Stomach (tissue), 9 donors: ENCODE measurements around the gene ZBTB43. TPM values are rescaled to one million over a fixed set of nuclear protein-coding genes. Genes with fewer than 3 reads are reported as not detected.

Experiments
- DNase-seq, 2 donors: peaks; one replicate each; pipeline versions ENCODE4 v3.0.0 to v3.0.0-alpha.2; 2013 to 2019
- H3K27ac ChIP-seq, 5 donors: fragments of 200-600 bp in 4 of 5; sonication (generic) in 4 of 5; one replicate each; pipeline ENCODE4 v1.5.1; 2013 to 2019; ENCODE audit warnings: mild to moderate bottlenecking in 1 of 5, moderate library complexity in 1 of 5
- H3K27me3 ChIP-seq, 3 donors: fragments of 200-600 bp; sonication (generic); one replicate each; pipeline ENCODE4 v1.5.1; 2017 to 2019; ENCODE audit warnings: mixed run types in 1 of 3
- H3K36me3 ChIP-seq, 4 donors: fragments of 200-600 bp; sonication (generic); 1 replicate in 3 of 4; 2 replicates in 1 of 4; pipeline ENCODE4 v1.5.1; 2016 to 2019
- H3K4me1 ChIP-seq, 4 donors: fragments of 200-600 bp; sonication (generic); one replicate each; pipeline ENCODE4 v1.5.1; 2016 to 2019
- H3K4me3 ChIP-seq, 4 donors: fragments of 200-600 bp; sonication (generic) in 3 of 4; one replicate each; pipeline ENCODE4 v1.5.1; 2016 to 2019; ENCODE audit warnings: mild to moderate bottlenecking in 1 of 4
- H3K9me3 ChIP-seq, 4 donors: fragments of 200-600 bp; sonication (generic); one replicate each; pipeline ENCODE4 v1.5.1; 2016 to 2019
- EP300 ChIP-seq: sonication (generic); formaldehyde crosslinking; IDR thresholded peaks from one replicate; pipeline ENCODE4 v1.6.1; 2017; ENCODE audit warnings: antibody characterized with exemption
- POLR2A ChIP-seq, 4 donors: fragments of 450-650 bp; IDR thresholded peaks; one replicate each; pipeline ENCODE4 v1.6.1; 2016; ENCODE audit warnings: antibody characterized with exemption in 4 of 4, control low read depth in 2 of 4, mild to moderate bottlenecking in 1 of 4, moderate library complexity in 1 of 4
- POLR2AphosphoS5 ChIP-seq, 3 donors: sonication (generic); formaldehyde crosslinking; IDR thresholded peaks; one replicate each; pipeline ENCODE4 v1.6.1; 2016; ENCODE audit warnings: antibody characterized with exemption in 3 of 3
- WGBS, 5 donors: extraction: QIAGEN DNeasy Blood & Tissue Kit in 3 of 5; methylation state at CpG; one replicate each; pipeline versions ENCODE4 v1.1.5 to v1.1.7; 2013 to 2018; 5-methylcytosine and 5-hydroxymethylcytosine counted together
- intact Hi-C: fragments of 100-400 bp; cut with DNase I; formaldehyde crosslinking; loops from one replicate; pipeline ENCODE4 v1.15.1; 2023; ENCODE audit warnings: low total_unique reads
- polyA plus RNA-seq, 3 donors: library from polyadenylated mRNA; stranded (reverse); fragments of 200-250 nt; gene quantifications; one replicate each; pipeline ENCODE4 v1.2.3, GENCODE V29; 2013
- total RNA-seq, 5 donors: library from RNA; depleted of rRNA; stranded (reverse); fragments of >200 nt; gene quantifications; one replicate each; pipeline versions ENCODE4 v1.1.0 to v1.2.3, GENCODE V29; 2014 to 2016
- TF ChIP-seq, protein P1 (sequence below), 7 experiments: fragments of 450-650 bp in 4 of 7; fragments of 200-600 bp in 3 of 7; sonication (generic) in 3 of 7; IDR thresholded peaks; one replicate each; pipeline ENCODE4 v1.5.1; 2016 to 2019; ENCODE audit warnings: antibody characterized with exemption in 7 of 7, control low read depth in 2 of 7, mild to moderate bottlenecking in 1 of 7
- donor health status: healthy with polysubstance abuse.
- donor health status: Bipolar disorder and iron deficiency.
- donor health status: healthy.

The ZBTB43 gene
- total and polyA plus RNA-seq, 8 donors, result 1.8 to 114 (median 6.6) TPM

DNA sequence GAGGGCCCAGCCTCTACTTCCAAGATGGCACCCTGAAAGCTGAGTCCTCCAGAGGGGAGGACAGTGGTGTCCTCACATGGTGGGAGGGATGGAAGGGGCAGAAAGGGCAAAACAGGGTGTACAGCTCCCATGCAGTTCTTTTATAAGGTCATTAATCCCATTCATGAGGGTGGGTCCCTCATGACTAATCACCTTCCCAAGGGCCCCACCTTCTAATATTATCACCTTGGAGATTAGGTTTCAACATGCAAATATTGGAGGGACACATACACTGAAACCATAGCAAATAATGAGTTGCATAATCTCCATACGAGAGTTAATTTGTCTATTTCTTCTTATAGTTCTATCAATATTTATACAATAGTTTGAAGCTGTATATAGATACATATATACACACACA lies 5.8 kb upstream of the ZBTB43 start:
- Histone ChIP-seq H3K27ac (no peak overlapping the region), H3K4me1 (no peaks in the 10 kb centered on the region), H3K9me3 (peaks cover 0 to 6% (median 3%) of the 10 kb centered on the region in 4 donors), H3K36me3 (no peaks in the 10 kb centered on the region), H3K27me3 (peaks cover 0 to 11% (median 0%) of the 10 kb centered on the region in 3 donors), H3K4me3 (no peak overlapping the region)
- peak in 1 of 2 donors; percentile 65 for DNase-seq
- 28 to 57% (median 48%) methylated on average over 1 of the region's 1 CpG for WGBS, 5 donors
- intact Hi-C loops, result no loop called here
- TF ChIP-seq, protein P1, sequence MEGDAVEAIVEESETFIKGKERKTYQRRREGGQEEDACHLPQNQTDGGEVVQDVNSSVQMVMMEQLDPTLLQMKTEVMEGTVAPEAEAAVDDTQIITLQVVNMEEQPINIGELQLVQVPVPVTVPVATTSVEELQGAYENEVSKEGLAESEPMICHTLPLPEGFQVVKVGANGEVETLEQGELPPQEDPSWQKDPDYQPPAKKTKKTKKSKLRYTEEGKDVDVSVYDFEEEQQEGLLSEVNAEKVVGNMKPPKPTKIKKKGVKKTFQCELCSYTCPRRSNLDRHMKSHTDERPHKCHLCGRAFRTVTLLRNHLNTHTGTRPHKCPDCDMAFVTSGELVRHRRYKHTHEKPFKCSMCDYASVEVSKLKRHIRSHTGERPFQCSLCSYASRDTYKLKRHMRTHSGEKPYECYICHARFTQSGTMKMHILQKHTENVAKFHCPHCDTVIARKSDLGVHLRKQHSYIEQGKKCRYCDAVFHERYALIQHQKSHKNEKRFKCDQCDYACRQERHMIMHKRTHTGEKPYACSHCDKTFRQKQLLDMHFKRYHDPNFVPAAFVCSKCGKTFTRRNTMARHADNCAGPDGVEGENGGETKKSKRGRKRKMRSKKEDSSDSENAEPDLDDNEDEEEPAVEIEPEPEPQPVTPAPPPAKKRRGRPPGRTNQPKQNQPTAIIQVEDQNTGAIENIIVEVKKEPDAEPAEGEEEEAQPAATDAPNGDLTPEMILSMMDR (IDR thresholded peaks at IDR 0.05), result no peak
- no peak for TF ChIP-seq EP300
- peak in 1 of 3 donors; percentile 29 for TF ChIP-seq POLR2AphosphoS5 (IDR thresholded peaks at IDR 0.05)
- TF ChIP-seq POLR2A (IDR thresholded peaks at IDR 0.05), result no peak

DNA sequence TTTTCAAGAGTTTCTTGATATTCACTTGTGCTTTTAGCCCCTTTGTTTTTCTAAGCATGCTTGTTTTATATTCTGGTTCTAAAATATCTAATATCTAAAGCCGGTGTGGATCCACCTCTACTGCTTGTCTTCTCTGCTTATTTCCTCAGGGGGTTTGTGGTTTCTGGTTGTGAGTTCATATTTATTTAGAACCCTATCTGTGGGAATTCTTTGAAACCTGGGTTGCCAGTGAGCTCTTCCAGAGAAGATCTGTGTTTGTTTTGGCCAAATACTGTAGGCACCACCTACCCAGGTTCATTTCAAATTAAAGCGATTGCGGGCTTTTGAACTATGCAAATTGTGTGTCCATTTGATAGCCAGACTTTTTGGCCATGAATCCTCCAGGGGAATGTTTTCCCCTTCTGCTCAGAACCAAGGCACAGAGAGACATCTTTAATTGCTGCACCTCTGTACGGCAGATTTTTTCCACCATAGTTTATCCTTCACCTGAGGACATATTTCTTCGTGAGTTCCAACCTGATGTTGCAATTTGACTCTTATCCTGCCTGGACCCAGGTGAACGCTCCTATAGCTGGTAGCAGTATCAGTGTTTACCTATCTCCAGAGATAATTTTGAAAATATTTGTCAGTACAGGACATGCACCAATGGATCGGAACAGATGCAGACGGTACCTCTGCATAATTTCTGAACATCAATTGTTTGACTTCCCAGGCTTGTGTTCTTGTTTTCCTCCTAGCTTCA lies 2.4 kb upstream of the ZBTB43 start:
- DNase-seq, result no peak
- H3K4me1 ChIP-seq, result peaks cover 11 to 26% (median 21%) of the 10 kb centered on the region in 4 donors
- intact Hi-C loops, result no loop called here
- H3K4me3 ChIP-seq, result no peak overlapping the region
- TF ChIP-seq, protein P1 (IDR thresholded peaks at IDR 0.05), result no peak
- no peak for TF ChIP-seq POLR2A (IDR thresholded peaks at IDR 0.05)
- no peak for TF ChIP-seq POLR2AphosphoS5 (IDR thresholded peaks at IDR 0.05)
- no peak for TF ChIP-seq EP300
- H3K9me3 ChIP-seq, result no peaks in the 10 kb centered on the region
- peaks cover 0 to under 1% (median 0%) of the 10 kb centered on the region in 4 donors for H3K36me3 ChIP-seq
- H3K27ac ChIP-seq, result no peak overlapping the region
- 45 to 68% (median 54%) methylated on average over 8 of the region's 8 CpGs for WGBS, 5 donors
- H3K27me3 ChIP-seq, result no peaks in the 10 kb centered on the region

DNA sequence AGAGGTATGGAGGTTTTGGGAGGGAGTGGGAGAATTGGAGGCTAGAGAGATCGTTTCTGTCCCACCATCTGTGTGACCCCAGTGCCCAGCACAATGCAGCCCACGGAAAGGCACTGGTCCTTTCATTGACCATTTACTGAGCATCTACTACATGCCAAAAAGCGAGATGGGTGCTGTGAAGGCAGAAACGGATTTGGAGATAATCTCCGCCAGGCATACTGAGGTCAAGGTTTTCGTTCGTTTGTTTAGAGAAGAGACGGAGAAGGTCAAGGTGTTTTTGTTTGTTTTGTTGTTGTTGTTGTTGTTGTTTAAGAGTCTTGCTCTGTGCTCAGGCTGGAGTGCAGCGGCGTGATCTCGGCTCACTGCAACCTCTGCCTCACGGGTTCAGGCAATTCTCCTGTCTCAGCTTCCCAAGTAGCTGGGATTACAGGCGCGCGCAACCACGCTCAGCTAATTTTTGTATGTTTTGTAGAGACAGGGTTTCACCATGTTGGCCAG lies 593 bp upstream of the ZBTB43 start:
- peaks cover 0 to 8% (median 6%) of the 10 kb centered on the region in 4 donors for H3K36me3 ChIP-seq
- no peak for DNase-seq
- H3K4me3 ChIP-seq, result peak overlapping the region; percentile 83 to 95 (median 84)
- H3K27me3 ChIP-seq, result no peaks in the 10 kb centered on the region
- intact Hi-C loops, result no loop called here
- TF ChIP-seq POLR2A (IDR thresholded peaks at IDR 0.05) (no peak), EP300 (no peak), POLR2AphosphoS5 (IDR thresholded peaks at IDR 0.05) (no peak)
- TF ChIP-seq, protein P1 (IDR thresholded peaks at IDR 0.05), result no peak
- 70 to 79% (median 77%) methylated on average over 16 of the region's 16 CpGs for WGBS, 5 donors
- H3K27ac ChIP-seq, result peak overlapping the region in 4 of 5 donors; percentile 89 to 94 (median 92)
- H3K9me3 ChIP-seq, result no peaks in the 10 kb centered on the region
- H3K4me1 ChIP-seq, result peaks cover 11 to 43% (median 32%) of the 10 kb centered on the region in 4 donors

DNA sequence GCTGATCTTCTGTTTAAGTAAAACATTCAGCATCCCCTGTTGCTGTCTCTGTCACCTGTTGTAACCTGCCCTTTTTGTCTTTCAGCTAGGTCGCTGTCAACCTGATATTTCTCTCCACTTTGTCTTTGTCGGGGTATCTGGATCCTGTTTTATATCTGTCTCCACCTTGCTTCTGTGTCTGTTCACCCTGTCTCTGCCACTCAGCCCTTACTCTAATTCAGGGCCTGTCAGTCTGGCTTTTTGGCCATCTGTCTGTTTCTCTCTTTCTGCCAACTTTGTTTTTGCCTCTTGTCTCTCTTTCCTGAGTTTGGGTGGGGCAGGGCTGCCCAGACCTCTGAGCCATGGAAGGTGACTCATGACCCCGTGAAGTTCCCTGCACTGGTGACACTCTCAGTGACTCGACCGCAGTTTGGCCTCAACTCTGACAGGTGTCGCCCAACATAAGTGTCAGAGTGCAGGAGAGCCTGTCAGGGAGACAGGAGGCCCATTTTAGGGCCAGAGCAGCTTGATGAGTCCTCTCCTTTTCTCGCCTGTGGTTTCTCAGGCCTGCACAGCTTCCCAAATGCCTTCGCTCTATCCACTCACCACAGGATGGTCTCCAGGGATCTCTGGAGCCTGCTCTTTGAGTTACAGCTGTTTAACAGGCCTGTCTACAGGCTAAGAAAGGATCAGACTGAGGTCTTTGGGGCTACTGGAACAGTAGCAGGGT lies 868 bp downstream of the ZBTB43 start:
- peak overlapping the region; percentile 88 to 94 (median 90) for H3K27ac ChIP-seq
- H3K9me3 ChIP-seq, result no peaks in the 10 kb centered on the region
- 11 to 23% (median 16%) methylated on average over 8 of the region's 8 CpGs for WGBS, 5 donors
- no peaks in the 10 kb centered on the region for H3K27me3 ChIP-seq
- intact Hi-C loops, result no loop called here
- no peak for TF ChIP-seq POLR2A (IDR thresholded peaks at IDR 0.05)
- TF ChIP-seq POLR2AphosphoS5 (IDR thresholded peaks at IDR 0.05), result peak in 2 of 3 donors; percentile 25 to 72
- TF ChIP-seq, protein P1 (IDR thresholded peaks at IDR 0.05), result no peak
- TF ChIP-seq EP300, result no peak
- DNase-seq, result peak; percentile 69 to 83
- peaks cover 1 to 22% (median 20%) of the 10 kb centered on the region in 4 donors for H3K36me3 ChIP-seq
- H3K4me3 ChIP-seq, result peak overlapping the region; percentile 83 to 95 (median 84)
- peaks cover 11 to 48% (median 33%) of the 10 kb centered on the region in 4 donors for H3K4me1 ChIP-seq
